Stimulated activated CD4-positive, alpha-beta T cell treated with anti-CD3 and anti-CD28 coated beads, TNF-alpha, amount 100 ng/mL, for 24 hours (primary cell): ENCODE data around the gene PHLPP1.
"Not testable (repeated sequence)": the region's sequence is repeated elsewhere in the genome, so short reads cannot be mapped to it uniquely, and the experiment has no call there.

ENCODE experiments used
- DNase-seq, 3 experiments: peaks; one replicate each; pipeline ENCODE4 v3.0.0-alpha.2; 2020; ENCODE audit warnings: low read depth in 3 of 3

The PHLPP1 gene

DNA sequence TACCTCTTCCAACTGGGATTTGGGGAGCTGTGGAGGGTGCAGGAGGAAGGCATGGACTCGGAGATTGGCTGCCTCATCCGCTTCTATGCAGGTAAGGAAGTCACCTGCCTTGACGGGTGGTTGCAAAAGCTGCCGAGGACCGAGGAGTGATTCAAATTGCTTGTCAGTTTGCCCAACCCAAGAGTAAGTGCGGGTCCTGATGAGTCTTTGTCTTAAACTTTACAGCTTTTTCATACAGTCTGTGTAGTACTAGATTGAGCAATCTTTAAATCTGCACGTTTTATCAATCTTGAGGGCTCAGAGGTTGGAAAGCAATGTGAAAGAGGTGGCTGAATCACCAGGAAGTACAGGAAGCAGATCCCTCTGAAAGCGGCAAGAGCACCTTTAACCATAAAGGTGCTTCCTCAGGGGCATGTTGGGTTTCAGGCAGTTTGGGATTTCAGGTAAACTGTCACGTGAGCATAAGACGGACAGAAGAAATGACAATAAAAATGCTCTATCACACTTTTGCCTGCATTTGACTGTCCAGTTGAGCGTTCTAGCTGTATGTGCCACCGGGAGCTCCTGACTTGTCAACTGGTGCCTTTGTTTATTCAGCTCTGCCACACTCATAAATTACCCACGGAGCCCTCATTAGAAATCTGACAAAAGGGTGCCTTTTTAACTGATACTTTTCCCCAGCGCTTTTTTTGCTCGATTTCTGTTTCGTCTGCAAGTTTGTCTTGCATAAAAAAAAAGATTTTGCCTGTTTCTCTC lies 2.0 kb downstream of the PHLPP1 start:
- DNase-seq: peak in 1 of 3 experiments; percentile 35

DNA sequence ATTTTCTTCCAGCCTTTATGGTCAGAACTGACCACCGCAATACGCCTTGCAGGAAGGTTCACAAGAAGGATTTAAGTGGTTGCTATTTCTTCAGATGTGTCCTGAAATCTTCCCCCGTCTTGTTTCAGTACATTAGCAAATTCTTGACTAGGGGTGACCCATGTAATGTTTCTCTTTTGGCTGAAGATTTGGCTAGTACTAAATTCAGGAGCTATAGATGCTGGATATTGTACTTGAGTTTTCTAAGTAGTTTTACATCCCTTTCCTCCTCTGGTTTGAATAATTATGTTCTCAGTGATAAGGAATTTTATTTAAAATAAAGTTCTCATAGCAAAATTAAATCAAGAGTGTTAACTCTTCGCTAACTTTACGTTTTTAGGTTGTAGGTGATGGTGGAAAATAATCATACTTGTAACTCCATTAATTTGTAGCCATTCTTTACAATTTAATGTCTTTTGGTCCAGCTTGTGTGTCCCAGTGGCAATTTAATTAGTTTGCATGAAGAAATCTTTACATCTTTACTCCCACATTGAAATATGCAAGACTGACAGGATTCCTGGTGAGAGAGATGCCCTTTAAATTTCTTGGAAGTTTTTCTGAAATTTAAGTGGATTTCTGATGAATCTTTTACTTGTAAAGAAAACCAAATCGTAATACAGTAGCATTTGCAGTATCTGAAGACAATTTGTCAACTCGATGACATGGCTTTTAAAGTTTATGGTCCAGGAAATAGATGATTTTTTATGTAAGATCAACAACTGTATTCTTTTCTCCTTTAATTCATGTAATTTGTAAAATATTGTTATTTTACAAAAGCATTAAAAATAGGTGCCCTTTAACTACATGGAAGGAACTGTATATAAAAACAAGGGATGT lies 2.8 kb downstream of the PHLPP1 start:
- DNase-seq: no peak

DNA sequence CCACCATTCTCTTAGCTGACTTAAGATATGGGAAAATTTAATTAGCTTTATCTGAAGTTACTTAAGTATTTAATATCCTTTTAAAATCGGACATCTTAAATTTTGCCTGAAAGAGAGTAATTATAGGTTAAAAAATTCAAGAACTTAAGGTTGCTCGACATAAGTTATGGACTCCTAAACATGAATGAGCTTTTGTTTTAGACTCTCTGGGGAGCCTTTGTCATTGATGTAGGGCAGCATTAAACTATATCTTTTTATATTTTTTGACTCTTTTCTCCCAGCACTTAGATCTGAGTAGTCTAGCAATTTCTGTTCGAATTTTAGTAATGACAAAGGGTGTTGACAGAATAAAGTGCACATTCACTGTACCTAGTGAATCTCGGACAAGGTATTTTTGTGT lies 4.7 kb downstream of the PHLPP1 start:
- no peak for DNase-seq

DNA sequence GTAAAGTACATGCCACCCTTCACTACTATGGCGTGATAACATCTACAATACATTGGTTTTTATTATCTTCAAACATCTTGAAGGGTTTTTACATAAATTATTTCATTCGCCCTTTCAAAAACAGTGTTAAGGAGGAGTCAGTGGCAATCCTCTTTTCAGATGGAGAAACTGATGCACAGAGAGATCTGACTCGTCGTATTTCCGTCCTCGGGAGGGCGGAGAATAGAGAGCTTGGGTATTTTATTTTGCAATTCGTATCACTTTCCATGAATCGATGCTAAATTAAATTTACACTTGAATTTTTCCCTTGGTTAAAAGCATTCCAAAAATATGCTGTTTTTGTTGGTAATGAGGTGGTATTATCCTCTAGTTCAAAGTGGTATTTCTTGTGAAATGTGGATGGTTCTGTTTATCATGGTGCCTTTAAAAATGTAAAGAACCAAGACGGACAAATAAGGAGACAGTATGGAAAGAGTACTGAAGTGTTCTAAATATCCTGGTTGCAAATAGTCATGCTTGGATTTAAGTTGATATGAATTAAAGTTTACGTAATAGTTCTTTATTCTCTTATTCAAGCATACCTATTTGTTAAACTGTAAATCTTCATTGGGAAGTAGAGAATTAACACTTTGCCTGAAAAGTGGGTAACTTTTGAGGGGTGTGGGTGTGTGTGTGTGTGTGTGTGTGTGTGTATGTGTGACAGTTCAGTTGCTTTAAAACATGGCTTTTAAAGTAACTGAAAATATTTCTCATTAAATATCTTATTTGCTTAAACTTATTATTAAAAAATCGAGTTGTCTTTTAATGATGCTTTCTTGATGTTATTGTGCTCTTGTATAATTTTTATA lies 5.6 kb downstream of the PHLPP1 start:
- no peak for DNase-seq

DNA sequence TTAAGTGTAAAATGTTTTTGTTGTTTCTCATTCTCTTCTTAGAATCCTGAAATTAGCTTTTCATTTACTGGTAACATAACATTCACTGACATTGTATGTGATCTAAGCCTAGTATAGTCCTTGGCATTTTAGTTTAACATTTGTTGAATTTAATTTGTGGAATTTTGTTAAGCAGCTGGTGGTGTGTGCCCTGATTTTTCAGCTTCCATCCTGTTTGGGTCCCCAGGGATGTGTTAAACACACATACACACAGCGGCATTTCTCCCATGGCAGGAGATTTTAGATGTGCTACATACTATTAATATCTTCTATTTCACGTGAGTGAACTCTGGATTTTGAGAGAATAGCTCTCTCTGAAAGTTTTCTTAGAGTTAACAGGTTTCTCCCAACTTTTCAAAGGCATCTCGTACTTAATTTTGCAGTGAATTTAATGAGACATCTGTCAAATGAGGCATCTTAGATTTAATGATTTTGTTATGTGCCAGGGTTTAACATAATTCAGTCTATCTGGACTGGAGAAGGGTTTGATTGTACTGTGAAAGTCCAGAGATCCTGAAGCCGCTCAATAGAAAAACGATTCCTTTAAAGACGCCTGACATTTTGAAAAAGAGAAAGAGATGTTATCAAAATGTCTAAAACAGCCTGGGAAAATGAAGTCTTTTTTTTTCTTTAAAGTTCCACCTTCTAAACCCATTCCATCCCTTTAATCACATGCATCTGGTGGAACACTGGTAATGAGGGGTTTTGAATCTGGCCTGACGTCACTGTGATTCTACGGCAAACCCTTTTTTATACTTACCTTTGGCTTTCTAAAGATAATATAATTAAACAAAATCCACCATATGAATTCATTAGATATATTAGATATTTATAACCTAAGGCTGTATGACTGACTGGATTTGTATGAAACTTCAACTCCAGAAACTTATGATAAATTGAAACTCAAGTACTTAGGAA lies 6.8 kb downstream of the PHLPP1 start:
- DNase-seq: no peak

DNA sequence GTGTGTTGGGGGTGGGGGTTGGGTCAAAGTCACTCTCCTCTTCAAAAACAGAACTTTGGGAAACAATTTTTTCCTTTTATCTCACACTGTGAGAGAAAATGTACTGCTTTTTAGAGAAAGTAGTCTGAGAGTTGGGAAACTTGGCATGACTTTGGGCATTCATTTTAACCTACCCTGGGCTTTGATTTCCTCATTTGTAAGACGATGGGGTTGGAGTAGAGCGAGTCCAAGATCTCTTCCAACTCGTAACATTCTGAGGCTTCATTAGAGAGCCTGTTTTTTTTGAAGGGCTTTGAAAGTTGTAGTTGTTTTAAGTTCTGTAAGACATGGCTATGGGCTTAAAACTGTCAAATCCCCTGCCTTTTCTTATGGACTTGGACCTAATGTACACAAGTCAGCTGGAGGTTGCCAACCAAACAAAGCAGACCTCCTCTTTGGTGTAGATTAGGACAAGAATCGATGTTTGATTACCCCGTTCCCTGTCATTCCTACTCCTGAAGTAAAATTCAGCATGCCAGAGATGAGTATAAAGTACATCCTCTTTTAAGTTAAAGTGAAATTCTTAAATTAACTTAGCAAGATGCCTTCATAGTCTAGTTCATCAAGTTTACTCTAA lies 8.4 kb downstream of the PHLPP1 start:
- DNase-seq: no peak

DNA sequence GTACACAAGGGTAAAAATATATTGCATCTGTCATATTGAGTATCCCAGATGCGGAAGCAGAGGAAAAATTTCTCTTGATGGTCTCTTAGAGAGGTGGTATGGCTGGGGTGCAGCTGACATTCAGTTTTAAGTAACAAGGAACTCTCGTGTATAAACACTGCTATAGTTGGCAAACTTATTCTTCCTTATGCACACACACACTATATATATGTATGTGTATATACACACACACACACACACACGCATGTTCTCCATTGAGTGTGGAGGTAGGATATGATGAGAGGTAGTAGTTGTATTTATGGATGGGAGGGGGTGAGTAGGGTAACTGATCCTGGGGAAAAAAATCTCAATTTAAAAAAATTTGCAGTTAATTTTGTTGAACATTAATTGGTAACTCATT lies 10.6 kb downstream of the PHLPP1 start:
- DNase-seq: no peak

DNA sequence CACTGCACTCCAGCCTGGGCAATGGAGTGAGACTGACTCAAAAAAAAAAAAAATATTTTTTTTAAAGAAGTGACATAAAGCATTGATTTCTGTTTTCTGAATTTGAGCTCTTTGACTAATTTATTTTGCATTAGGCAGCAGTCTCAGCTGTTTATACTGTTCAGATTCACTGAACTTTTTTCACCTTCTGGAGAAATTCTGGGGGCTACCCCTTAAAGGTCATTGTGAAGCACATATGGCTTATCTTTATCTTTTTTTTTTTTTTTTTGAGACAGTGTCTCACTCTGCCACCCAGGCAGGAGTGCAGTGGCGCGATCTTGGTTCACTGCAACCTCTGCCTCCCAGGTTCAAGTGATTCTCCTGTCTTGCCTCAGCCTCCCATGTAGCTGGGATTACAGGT lies 12.9 kb downstream of the PHLPP1 start:
- DNase-seq: no peak

DNA sequence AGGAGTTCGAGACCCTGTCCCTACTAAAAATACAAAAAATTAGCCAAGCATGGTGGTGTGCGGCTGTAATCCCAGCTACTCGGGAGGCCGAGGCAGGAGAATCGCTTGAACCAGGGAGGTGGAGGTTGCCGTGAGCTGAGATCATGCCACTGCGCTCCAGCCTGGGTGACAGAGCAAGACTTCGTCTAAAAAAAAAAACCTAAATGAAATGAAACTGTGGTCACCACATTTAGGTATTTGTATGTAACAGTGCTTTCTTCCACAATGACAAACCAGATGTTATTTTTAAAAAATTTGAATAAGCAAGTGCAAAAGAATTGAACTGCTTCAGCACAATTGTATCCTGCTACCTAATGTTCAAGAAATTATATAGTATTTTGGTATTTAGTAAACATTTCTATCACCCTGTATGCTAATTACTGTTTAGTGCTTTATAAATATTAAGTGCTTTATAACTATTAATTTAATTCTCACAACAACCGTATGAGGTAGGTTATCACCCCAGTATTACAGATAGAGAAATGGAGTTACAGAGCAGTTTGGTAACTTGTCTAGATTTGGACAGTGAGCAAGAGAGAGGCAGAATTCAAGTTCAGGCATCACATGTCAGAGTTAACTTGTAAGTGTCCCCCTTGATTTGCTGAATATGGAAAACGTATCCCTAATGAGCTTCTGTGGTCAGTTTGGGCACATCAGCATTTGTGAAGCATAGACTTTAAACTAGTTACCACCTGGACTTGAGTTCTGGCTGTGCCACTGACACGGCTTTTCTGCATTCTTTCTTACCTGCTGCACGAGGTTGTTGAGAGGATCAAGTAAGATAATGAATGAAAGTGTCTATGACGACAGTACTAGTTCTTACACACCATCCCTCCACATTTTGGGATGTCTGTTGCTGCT lies 14.4 kb downstream of the PHLPP1 start:
- DNase-seq: no peak

DNA sequence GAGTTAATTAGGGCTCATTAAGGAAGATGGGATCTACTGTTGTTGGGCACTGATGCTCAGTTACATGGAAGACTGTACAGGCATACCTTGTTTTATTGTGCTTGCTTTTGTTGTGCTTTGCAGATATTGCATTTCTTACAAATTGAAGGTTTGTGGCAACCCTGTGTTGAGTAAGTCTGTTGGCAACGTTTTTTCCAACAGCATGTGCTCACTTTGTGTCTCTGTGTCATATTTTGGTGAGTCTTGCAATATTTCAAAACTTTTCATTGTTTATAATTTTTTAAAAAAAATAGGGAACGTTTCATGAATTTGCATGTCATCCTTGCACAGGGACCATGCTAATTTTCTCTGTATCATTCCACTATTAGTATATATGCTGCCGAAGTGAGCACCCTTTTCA lies 15.6 kb downstream of the PHLPP1 start:
- no peak for DNase-seq

DNA sequence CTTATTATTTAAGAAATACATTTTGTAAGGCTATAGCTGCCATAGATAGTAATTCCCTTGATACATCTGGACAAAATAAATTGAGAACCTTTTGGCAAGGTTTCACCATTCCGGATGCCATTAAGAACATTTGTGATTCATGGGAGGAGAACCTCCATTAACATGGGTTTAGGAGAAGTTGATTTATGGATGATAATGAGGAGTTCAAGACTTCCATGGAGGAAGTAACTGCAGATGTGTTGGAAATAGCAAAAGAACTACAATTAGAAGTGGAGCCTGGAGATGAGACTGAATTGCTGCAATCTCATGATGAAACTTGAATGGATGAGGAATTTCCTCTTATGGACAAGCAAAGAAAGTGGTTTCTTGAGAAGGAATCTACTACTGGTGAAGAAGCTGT lies 17.3 kb downstream of the PHLPP1 start:
- no peak for DNase-seq

DNA sequence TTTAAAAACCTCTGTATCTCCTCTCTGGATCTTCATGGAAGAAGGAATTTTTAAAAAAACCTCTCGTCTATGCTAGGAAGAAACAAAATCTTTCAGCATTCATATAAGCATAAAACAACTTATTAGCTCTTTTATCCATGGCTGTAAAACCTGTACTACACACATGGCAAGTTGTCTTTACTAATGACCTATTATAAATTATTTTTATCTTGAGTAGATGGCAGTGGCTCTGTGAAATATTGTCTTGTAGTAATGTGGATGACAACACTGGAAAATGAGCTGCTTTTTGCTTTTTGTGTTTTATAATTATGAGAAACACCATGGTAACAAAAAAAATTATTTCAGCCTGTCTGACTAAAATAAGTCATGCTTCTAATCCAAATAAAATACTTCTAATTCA lies 18.9 kb downstream of the PHLPP1 start:
- DNase-seq: no peak

DNA sequence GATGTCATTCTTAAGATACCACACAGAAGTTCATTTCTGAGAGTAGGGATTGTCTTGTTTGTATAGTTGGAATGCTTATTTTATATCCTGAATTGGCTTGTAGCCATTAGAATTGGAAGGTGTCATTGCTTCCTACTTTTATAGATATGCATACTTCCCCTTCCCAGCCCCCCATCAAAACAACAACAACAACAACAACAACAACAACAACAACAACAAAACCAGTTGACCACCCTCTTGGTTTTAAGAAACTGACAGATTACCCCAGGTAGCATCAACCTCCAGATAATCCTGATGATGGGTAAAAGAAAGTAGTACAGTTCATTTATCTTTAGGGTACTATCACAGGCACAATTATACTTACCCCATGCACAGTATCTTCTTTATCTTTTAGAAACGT lies 20.0 kb downstream of the PHLPP1 start:
- DNase-seq: no peak

DNA sequence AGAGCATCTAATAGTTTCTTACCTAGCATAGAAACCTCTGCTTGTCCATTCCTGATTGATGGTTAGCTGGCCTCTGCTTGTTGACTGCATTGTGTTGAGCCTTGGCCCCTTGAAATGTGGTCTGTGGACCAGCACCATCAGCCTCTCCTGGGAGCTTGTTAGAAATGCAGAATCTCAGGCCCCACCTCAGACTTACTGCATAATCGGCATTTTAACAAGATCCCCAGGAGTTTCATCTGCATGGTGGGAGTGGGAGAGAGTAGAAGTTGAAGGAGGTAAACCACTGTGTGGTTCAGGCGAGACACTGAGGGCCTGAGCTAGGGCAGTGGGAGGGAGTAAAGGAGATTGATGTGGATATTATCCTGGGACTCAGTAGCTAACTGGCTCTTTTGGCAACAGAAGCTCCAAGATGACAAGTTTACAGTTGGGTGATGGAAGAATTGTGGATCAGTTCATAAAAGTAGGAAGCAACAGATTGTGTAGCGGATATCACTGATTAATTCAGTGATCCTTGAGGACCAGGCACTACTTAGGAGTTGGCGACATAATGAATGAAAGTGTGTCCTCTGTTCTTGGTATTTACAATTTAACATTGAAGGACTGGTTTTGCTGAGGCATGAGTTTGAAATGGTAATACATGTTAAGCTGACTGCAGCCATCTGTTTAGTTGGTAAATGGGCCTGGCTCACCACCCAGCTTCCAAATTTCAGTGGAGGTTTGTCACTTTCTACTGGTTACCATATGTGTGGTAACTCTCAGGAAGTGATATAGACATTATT lies 20.9 kb downstream of the PHLPP1 start:
- DNase-seq: no peak

DNA sequence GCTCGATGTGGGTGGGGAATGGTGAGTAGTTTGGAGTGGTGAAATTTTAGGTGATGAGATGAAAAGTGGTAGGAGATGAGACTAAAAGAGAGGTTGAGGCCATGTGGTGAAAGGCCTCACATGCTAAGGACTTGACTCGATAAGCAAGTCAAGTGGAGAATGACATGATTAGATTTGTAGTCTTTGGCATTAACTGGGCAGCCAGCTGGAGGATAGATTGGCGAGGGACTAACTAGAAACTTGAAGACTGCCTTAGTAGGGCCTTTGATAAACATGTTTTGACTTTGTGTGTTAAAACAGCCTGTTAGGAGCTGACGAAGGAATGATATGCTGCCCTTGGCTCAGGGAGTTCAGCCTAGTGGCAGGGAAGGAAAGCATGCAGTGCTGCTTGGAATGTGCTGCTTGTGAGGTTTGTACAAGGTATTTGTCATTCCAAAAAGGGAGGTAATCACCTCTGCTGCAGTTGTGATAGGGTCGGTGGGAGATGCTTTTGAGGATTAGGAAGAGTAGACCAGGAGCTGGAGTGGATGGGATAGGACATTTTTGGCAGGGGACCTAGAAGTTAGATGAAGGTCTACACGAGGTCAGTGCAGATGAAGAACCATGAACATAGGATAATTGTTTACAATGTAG lies 22.0 kb downstream of the PHLPP1 start:
- no peak for DNase-seq

DNA sequence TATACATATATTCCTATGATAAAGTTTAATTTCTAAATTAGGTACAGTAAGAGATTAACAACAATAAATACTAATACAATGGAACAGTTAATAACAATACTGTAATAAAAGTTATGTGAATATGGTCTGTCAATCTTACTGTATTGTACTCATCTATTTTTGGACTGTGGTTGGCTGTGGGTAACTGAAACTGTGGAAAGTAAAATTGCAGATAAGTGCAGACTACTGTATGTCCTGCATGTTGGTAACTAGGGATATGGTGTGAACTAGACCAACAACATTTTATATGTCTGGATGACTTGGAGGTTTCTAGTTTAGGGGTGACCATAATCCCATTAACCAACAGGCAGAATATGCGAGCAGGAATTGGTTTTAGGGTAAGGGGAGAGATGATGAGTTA lies 23.3 kb downstream of the PHLPP1 start:
- no peak for DNase-seq

DNA sequence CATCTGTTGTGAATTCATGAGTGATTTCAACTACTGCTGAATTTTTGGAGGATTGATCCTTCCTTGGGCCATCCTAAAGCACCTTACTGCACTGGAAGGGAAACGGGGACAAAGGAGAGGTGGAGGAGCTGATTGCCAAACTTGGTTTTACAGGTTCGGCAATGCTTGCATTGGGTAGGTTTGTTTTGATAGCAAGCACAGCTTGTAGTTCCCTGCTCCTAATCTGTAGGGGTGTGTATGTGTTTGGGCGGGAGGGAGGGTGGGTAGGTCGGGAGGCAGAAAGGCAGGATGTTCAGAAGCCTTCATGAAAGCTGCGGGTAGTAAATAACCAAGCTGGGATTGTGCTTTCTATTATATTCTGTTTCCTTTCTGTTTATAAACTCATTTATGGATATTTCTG lies 24.6 kb downstream of the PHLPP1 start:
- DNase-seq: no peak

DNA sequence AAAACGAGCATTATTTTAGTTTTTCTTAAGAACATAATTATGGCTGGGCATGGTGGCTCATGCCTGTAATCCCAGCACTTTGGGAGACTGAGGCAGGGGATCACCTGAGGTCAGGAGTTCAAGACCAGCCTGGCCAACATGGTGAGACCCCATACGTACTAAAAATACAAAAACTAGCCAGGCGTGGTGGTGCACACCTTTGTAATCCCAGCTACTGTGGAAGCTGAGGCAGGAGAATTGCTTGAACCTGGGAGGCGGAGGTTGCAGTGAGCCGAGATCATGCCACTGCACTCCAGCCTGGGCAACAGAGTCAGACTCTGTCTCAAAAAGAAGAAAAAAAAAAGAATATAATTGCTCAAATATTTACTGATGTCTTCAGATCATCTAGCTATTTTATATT lies 25.3 kb downstream of the PHLPP1 start:
- not testable (repeated sequence) for DNase-seq
